Activated B cell treated with CpG ODN at 0.5 μM for 24 hours (primary cell): ENCODE data around the gene CNGB1. TPM values are rescaled to one million over a fixed set of nuclear protein-coding genes. Genes with fewer than 3 reads are reported as not detected.

Source experiments
- ATAC-seq: fragments of 200-7000 bp; cut with Tn5 transposase; one replicate; pipeline ENCODE4 v1.10.0; 2021; ENCODE audit warnings: low read depth, mild to moderate bottlenecking, moderate library complexity
- CTCF ChIA-PET: fragments of 350-600 bp; sonication (Branson Sonifier 250); formaldehyde crosslinking; loops from one replicate; lab custom pipeline; 2021; ENCODE audit warnings: antibody characterized with exemption; lab: Charles Lee
- POLR2A ChIA-PET: fragments of 350-600 bp; sonication (Branson Sonifier 250); formaldehyde crosslinking; loops from one replicate; lab custom pipeline; 2021; ENCODE audit warnings: antibody characterized with exemption; lab: Charles Lee
- DNase-seq: peaks from one replicate; pipeline ENCODE4 v3.0.0; 2022
- H3K27ac Mint-ChIP-seq: one replicate; pipeline ENCODE4 v1.8.0; 2020; ENCODE audit warnings: mixed read lengths
- H3K27me3 Mint-ChIP-seq: one replicate; pipeline ENCODE4 v1.8.0; 2021; ENCODE audit warnings: mixed read lengths
- H3K36me3 Mint-ChIP-seq: one replicate; pipeline ENCODE4 v1.8.0; 2021; ENCODE audit warnings: low read depth, mixed read lengths
- H3K4me1 Mint-ChIP-seq: one replicate; pipeline ENCODE4 v1.8.0; 2021; ENCODE audit warnings: mixed read lengths
- H3K4me3 Mint-ChIP-seq: one replicate; pipeline ENCODE4 v1.8.0; 2020; ENCODE audit warnings: mild to moderate bottlenecking, mixed read lengths
- H3K9me3 Mint-ChIP-seq: one replicate; pipeline ENCODE4 v1.8.0; 2020; ENCODE audit warnings: mixed read lengths
- intact Hi-C: fragments of 100-400 bp; cut with micrococcal nuclease; formaldehyde crosslinking; loops from one replicate; pipeline ENCODE4 v1.15.1; 2024
- total RNA-seq: library from RNA; stranded (reverse); gene quantifications from 2 replicates; pipeline ENCODE4 v1.2.3, GENCODE V29; 2022
- TF ChIP-seq, protein P1 (sequence below): fragments of 200-600 bp; IDR thresholded peaks from one replicate; pipeline ENCODE4 v1.8.0; 2022; ENCODE audit warnings: antibody characterized with exemption, mild to moderate bottlenecking

The CNGB1 gene
- total RNA-seq, 1 donor from 2014 or later = not detected

DNA sequence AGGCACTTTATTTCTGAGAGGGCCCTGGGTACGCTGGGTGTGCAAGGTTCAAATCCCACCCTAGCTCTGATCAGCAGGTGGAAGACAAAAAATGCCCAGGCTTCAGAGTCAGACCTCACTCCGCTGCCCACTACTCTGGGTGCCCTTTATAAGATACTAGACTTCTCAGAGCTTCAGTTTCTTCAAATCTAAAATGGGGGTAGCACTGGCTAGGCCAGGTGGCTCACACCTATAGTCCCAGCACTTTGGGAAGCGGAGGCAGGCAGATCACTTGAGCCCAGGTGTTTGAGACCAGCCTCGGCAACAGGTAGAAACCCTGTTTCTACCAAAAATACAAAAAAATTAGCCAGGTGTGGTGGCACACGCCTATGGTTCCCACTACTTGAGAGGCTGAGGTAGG, 32.0 kb upstream of the CNGB1 start:
- H3K9me3 Mint-ChIP-seq = no peaks in the 10 kb centered on the region
- H3K27me3 Mint-ChIP-seq = no peaks in the 10 kb centered on the region
- TF ChIP-seq, protein P1, sequence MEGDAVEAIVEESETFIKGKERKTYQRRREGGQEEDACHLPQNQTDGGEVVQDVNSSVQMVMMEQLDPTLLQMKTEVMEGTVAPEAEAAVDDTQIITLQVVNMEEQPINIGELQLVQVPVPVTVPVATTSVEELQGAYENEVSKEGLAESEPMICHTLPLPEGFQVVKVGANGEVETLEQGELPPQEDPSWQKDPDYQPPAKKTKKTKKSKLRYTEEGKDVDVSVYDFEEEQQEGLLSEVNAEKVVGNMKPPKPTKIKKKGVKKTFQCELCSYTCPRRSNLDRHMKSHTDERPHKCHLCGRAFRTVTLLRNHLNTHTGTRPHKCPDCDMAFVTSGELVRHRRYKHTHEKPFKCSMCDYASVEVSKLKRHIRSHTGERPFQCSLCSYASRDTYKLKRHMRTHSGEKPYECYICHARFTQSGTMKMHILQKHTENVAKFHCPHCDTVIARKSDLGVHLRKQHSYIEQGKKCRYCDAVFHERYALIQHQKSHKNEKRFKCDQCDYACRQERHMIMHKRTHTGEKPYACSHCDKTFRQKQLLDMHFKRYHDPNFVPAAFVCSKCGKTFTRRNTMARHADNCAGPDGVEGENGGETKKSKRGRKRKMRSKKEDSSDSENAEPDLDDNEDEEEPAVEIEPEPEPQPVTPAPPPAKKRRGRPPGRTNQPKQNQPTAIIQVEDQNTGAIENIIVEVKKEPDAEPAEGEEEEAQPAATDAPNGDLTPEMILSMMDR = no peak
- no peak overlapping the region for H3K27ac Mint-ChIP-seq
- peaks cover 42% of the 10 kb centered on the region for H3K36me3 Mint-ChIP-seq
- ChIA-PET POLR2A (interaction anchor here (0.6 kb wide), 1 partner anchor 557 kb away, joined by 3 read pairs; no protein-coding TSS in a partner anchor), CTCF (no interaction called here)
- no peak overlapping the region for H3K4me3 Mint-ChIP-seq
- DNase-seq (no peak), ATAC-seq (no peak)
- peaks cover 42% of the 10 kb centered on the region for H3K4me1 Mint-ChIP-seq
- intact Hi-C loops = loop anchor here (10.0 kb wide), 1 partner anchor 632 kb away; no protein-coding TSS in a partner anchor

DNA sequence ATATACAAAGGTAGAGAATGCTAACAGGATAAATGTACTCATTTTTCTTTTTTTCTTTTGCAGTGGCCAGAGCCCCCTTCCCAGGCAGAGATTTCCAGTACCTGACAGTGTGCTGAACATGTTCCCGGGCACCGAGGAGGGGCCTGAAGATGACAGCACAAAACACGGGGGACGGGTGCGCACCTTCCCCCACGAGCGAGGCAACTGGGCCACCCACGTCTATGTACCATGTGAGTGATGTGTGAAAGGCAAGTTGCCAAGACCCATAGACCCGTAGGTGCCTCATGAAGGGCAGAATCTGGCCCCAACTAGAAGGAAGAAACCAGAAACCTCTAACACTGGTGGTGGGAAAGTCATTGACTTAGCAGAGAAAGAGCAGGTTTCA, 31.5 kb upstream of the CNGB1 start:
- no peak overlapping the region for H3K4me3 Mint-ChIP-seq
- ATAC-seq (no peak), DNase-seq (no peak)
- peak overlapping the region; percentile 92 for H3K27ac Mint-ChIP-seq
- ChIA-PET CTCF (no interaction called here), POLR2A (interaction anchor here (0.6 to 2.5 kb wide), 2 partner anchors 267 to 557 kb away, joined by 3 to 12 read pairs; partner anchors contain the start of gene KATNB1)
- H3K9me3 Mint-ChIP-seq = no peaks in the 10 kb centered on the region
- H3K4me1 Mint-ChIP-seq = peaks cover 42% of the 10 kb centered on the region
- no peaks in the 10 kb centered on the region for H3K27me3 Mint-ChIP-seq
- peaks cover 46% of the 10 kb centered on the region for H3K36me3 Mint-ChIP-seq
- TF ChIP-seq, protein P1 = no peak
- intact Hi-C loops = loop anchor here (10.0 kb wide), 1 partner anchor 632 kb away; no protein-coding TSS in a partner anchor

- DNase-seq (no peak), ATAC-seq (no peak)
- ChIA-PET POLR2A (interaction anchor here (0.6 to 2.5 kb wide), 7 partner anchors 135 to 555 kb away, joined by 3 to 12 read pairs (median 3); partner anchors contain the start of genes CIAPIN1, COQ9 and KATNB1), CTCF (interaction anchor here (1.0 to 2.7 kb wide), 3 partner anchors 101 to 583 kb away, joined by 4 to 11 read pairs (median 5); no protein-coding TSS in a partner anchor)
- Mint-ChIP-seq H3K9me3 (no peaks in the 10 kb centered on the region), H3K4me3 (peak overlapping the region; percentile 94), H3K4me1 (peaks cover 42% of the 10 kb centered on the region), H3K27ac (peak overlapping the region; percentile 92), H3K27me3 (no peaks in the 10 kb centered on the region), H3K36me3 (peaks cover 49% of the 10 kb centered on the region)
- intact Hi-C loops = loop anchor here (10.0 kb wide), 1 partner anchor 633 kb away; no protein-coding TSS in a partner anchor
- TF ChIP-seq, protein P1 = no peak
Measured at GRCh38 chr16:58001781-58002415, 31.0 kb upstream of the CNGB1 start.

DNA sequence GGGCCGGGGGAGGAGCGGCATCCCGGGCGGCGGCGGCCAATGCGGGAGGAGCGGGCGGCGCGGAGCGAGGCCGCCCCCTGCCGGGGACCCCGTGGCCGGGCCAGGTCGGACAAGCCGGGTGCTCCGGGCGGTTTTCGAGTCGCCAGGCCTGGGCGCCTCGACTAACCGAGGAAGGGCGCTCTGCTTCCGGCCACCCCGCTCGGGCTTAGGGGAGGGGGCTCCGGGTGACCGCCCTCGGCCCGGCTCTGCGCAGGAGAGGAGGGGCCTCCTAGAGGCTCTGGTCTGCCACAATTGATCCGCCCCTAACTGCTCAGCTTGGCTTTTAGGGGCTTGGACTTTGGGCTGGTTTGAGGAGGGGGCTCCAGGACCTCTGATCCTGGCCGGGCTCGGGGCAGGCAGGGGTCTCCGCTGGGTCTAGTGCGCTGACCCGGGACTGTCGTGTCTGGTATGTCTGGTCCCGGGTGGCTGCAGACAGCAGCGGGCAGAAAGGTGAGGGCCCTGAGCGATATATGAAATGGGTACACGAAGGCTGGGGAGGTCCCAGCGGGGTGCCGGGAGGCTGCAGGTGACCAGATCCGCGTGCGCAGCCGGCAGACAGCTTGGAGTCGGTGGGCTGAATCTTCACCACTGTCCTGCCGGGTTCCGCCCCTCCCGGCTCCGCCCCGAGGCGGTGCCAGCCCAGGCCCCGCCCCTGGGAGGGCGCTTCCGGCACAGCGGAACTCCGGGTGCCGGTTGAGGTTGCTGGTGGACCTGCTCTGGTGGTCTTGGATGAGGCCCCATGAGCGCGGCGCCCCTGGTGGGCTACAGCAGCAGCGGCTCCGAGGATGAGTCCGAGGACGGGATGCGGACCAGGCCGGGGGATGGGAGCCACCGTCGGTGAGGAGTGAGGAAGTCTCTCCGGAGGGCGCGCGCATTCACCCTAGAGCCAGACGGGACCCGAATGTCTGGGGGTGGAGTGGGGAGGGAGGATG, 30.1 kb upstream of the CNGB1 start, which contains the start of gene USB1:
USB1 (plus strand) TSS at position 702 of the 971 bp plus-strand sequence; CDS start at position 779, 77 bp downstream.
- ChIA-PET POLR2A (interaction anchor here (0.5 to 2.5 kb wide), 12 partner anchors 16 to 629 kb away, joined by 3 to 12 read pairs (median 4); partner anchors contain the start of genes CFAP20, CIAPIN1, CNOT1 and COQ9), CTCF (interaction anchor here (0.8 to 2.7 kb wide), 5 partner anchors 13 to 582 kb away, joined by 3 to 11 read pairs (median 4); no protein-coding TSS in a partner anchor)
- no peaks in the 10 kb centered on the region for H3K27me3 Mint-ChIP-seq
- ATAC-seq (peak; percentile 84), DNase-seq (peak; percentile 97)
- peak within 1 kb of the TSS; percentile 94 for H3K4me3 Mint-ChIP-seq
- H3K4me1 Mint-ChIP-seq = peaks cover 42% of the 10 kb centered on the region
- intact Hi-C loops = loop anchor here (1.0 to 10.0 kb wide), 5 partner anchors 16 to 634 kb away; partner anchors contain the start of gene KATNB1
- TF ChIP-seq, protein P1 = no peak
- H3K27ac Mint-ChIP-seq = peak within 1 kb of the TSS; percentile 92
- H3K9me3 Mint-ChIP-seq = no peaks in the 10 kb centered on the region
- peaks cover 48% of the 10 kb centered on the region for H3K36me3 Mint-ChIP-seq
